Naive B cell (primary cell): ENCODE data around the gene DNAH7. TPM values are rescaled to one million over a fixed set of nuclear protein-coding genes. Genes with fewer than 3 reads are reported as not detected.
A peak's percentile ranks its signal among the peaks of the same experiment; 100 is the strongest.

Experiments used
- ATAC-seq, 2 donors: fragments of 150-1000 bp; cut with Tn5 transposase; 2 replicates each; pipeline ENCODE4 v1.10.0; 2021; ENCODE audit warnings: low read depth in 2 of 2, mild to moderate bottlenecking in 2 of 2, moderate library complexity in 2 of 2
- DNase-seq: peaks from one replicate; pipeline ENCODE4 v3.0.0; 2022
- H3K27ac Mint-ChIP-seq, 6 donors: one replicate each; pipeline ENCODE4 v1.8.0; 2020 to 2022; ENCODE audit warnings: mild to moderate bottlenecking in 6 of 6, mixed read lengths in 6 of 6, moderate library complexity in 5 of 6, inconsistent platforms in 2 of 6
- H3K27me3 Mint-ChIP-seq, 3 donors: one replicate each; pipeline ENCODE4 v1.8.0; 2021 to 2022; ENCODE audit warnings: mixed read lengths in 3 of 3, mild to moderate bottlenecking in 1 of 3
- H3K36me3 Mint-ChIP-seq, 2 donors: one replicate each; pipeline ENCODE4 v1.8.0; 2020 to 2022; ENCODE audit warnings: mixed read lengths in 2 of 2, inconsistent platforms in 1 of 2, mild to moderate bottlenecking in 1 of 2
- H3K4me1 Mint-ChIP-seq, 3 donors: one replicate each; pipeline ENCODE4 v1.8.0; 2020 to 2022; ENCODE audit warnings: mixed read lengths in 3 of 3, inconsistent platforms in 1 of 3, mild to moderate bottlenecking in 1 of 3, moderate library complexity in 1 of 3
- H3K4me3 Mint-ChIP-seq, 8 donors: one replicate each; pipeline ENCODE4 v1.8.0; 2020 to 2022; ENCODE audit warnings: mild to moderate bottlenecking in 8 of 8, mixed read lengths in 8 of 8, moderate library complexity in 8 of 8, inconsistent platforms in 2 of 8
- H3K9me3 Mint-ChIP-seq, 7 donors: one replicate each; pipeline ENCODE4 v1.8.0; 2020 to 2022; ENCODE audit warnings: mixed read lengths in 7 of 7, mild to moderate bottlenecking in 5 of 7, inconsistent platforms in 2 of 7, moderate library complexity in 1 of 7
- polyA plus RNA-seq, 6 donors: library from polyadenylated mRNA; unstranded; fragments of 300-500 nt; fragmentation: Illumina TruSeq; gene quantifications; one replicate each; pipeline ENCODE4 v1.2.3, GENCODE V29; 2021; ENCODE audit warnings: low read depth in 6 of 6

DNAH7 gene
- polyA plus RNA-seq, 6 donors from 2014 or later = 0.43 to 0.53 TPM; not detected in 4

DNA sequence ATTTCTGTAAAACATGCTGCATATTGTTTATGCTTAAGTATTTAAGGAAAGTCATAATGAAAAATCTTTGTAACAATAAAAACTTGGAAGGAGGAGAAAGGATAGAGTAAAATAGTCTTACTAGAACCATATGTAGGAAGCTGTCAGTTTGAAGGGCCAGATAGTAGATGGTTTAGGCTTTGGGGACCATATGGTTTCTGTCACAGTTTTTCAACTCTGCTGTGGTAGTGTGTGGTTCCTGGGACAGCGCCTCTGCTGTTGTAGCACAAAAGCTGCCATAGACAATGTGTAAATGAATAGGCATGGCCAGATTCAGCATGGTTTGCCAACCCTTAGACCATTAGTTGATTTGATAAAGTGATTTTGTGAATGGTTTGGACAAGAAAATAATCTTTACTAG is 336.1 kb downstream of the DNAH7 start:
- H3K4me1 Mint-ChIP-seq = peaks cover 0 to 6% (median 5%) of the 10 kb centered on the region in 3 donors
- DNase-seq = no peak
- H3K36me3 Mint-ChIP-seq = peaks cover 43 to 49% of the 10 kb centered on the region in 2 donors
- H3K27me3 Mint-ChIP-seq = no peaks in the 10 kb centered on the region
- no peak overlapping the region for H3K4me3 Mint-ChIP-seq
- peaks cover 0 to 5% (median 0%) of the 10 kb centered on the region in 7 donors for H3K9me3 Mint-ChIP-seq
- no peak for ATAC-seq
- peak overlapping the region in 1 of 6 donors; percentile 55 for H3K27ac Mint-ChIP-seq

DNA sequence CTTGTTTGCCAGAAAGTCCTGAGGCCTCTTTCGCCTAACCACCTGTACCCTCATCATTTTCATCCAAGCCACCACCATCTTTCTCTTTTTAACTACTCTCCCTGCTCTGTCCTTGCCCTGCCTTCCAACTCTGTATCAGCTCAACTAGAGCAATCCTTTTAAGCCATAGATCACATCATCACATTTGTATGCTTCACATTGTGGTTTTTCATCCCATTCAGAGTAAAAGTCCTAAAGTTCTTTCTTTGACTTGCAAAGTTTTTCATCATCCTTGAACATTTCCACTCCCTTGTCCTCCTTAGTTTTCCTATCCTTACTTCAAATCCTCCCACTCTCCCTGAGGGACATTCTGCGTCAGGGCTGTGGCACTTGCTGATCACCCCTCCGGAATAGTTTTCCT is 337.7 kb downstream of the DNAH7 start:
- H3K27ac Mint-ChIP-seq = peak overlapping the region in 4 of 6 donors; percentile 0 to 39 (median 12)
- ATAC-seq (no peak), DNase-seq (no peak)
- H3K4me1 Mint-ChIP-seq = peaks cover 0 to 6% (median 5%) of the 10 kb centered on the region in 3 donors
- no peaks in the 10 kb centered on the region for H3K27me3 Mint-ChIP-seq
- peaks cover 0 to 5% (median 0%) of the 10 kb centered on the region in 7 donors for H3K9me3 Mint-ChIP-seq
- H3K4me3 Mint-ChIP-seq = peak overlapping the region in 1 of 8 donors; percentile 17
- H3K36me3 Mint-ChIP-seq = peaks cover 43 to 47% of the 10 kb centered on the region in 2 donors

DNA sequence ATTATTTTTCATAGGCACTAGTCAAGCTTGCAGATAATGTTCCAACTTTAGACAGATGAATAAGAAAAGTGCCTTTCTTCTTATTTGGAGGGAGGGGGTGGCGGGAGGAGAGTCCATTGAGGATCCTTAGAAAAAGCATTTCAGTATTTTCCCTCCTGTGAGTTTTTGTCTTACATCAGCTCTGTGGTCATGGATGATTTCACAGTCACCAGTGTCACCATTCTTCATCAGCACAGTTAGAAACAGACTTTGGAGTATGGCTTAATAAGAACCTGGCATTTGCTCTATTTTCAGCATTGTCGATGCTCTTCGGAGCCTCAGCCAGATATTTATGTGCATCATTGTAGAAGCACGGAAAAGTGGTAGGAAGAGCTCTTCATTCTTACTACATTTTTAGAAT is 341.5 kb downstream of the DNAH7 start:
- Mint-ChIP-seq H3K27me3 (no peaks in the 10 kb centered on the region), H3K27ac (no peak overlapping the region), H3K4me1 (peaks cover 0 to 6% (median 5%) of the 10 kb centered on the region in 3 donors), H3K4me3 (no peak overlapping the region), H3K36me3 (peaks cover 31 to 34% of the 10 kb centered on the region in 2 donors), H3K9me3 (peaks cover 0 to 5% (median 0%) of the 10 kb centered on the region in 7 donors)
- ATAC-seq (no peak), DNase-seq (no peak)

DNA sequence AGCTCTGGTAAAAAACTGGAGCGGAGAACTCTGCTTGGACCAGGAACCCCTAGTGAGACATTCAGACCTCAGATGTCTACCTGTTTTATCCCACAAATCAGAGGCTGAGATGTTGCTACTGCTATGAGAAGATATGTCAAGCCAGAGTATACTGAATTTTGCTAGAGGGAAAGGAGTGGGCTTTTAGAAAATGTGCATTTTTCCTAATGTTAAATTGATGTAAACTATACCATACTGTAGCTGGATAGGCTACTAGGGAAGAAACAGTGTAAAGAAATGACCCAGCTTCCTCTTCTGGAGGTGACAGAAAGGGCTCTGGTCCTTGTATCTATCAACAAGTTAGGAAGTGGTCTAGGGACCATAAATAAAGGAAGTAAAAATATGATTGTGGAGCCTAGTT is 346.6 kb downstream of the DNAH7 start:
- peaks cover 0 to 7% (median 0%) of the 10 kb centered on the region in 3 donors for H3K4me1 Mint-ChIP-seq
- H3K27ac Mint-ChIP-seq = no peak overlapping the region
- DNase-seq (no peak), ATAC-seq (no peak)
- no peak overlapping the region for H3K4me3 Mint-ChIP-seq
- peaks cover 0 to 4% (median 0%) of the 10 kb centered on the region in 7 donors for H3K9me3 Mint-ChIP-seq
- H3K36me3 Mint-ChIP-seq = peaks cover 20 to 28% of the 10 kb centered on the region in 2 donors
- H3K27me3 Mint-ChIP-seq = no peaks in the 10 kb centered on the region

DNA sequence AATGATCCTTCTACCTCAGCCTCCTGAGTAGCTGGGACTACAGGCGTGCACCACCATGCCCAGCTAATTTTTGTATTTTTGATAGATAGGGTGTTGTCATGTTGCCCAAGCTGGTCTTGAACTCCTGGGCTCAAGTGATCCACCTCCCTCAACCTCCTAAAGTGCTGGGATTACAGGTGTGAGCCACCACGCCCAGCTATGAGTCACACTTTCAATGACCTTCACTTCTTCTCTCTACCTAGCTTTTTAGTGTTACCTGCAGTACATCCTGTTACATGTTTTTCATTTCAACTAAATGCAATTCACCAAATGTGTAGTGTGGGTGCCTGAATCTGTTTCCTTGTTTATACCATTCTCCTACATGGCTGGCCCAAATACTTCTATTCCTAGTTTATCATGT is 347.6 kb downstream of the DNAH7 start:
- Mint-ChIP-seq H3K36me3 (peaks cover 30 to 32% of the 10 kb centered on the region in 2 donors), H3K27ac (peak overlapping the region in 1 of 6 donors; percentile 71), H3K4me3 (no peak overlapping the region), H3K27me3 (no peaks in the 10 kb centered on the region), H3K9me3 (peaks cover 0 to 4% (median 0%) of the 10 kb centered on the region in 7 donors), H3K4me1 (peaks cover 0 to 7% (median 0%) of the 10 kb centered on the region in 3 donors)
- no peak for ATAC-seq
- no peak for DNase-seq

DNA sequence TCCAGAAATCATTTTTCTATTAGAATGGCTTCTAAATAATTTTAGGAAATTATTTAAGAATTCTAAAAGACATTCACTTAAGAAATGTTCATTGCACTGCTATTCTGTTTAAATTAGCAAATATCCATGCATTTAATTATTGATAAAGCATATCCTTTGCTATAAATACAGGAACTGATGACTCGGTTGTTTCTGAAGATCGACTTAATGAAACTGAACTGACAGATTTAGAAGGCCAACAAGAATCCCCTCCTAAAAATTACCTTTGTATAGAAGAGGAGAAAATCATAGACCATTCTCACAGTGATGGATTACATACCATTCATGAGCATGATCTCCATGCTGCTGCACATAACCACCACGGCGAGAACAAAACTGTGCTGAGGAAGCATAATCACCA is 352.2 kb downstream of the DNAH7 start:
- peak overlapping the region in 2 of 6 donors; percentile 22 to 34 for H3K27ac Mint-ChIP-seq
- H3K27me3 Mint-ChIP-seq = no peaks in the 10 kb centered on the region
- H3K4me1 Mint-ChIP-seq = peaks cover 11 to 19% (median 11%) of the 10 kb centered on the region in 3 donors
- no peak for DNase-seq
- peaks cover 0 to 4% (median 0%) of the 10 kb centered on the region in 7 donors for H3K9me3 Mint-ChIP-seq
- H3K36me3 Mint-ChIP-seq = peaks cover 40 to 41% of the 10 kb centered on the region in 2 donors
- no peak for ATAC-seq
- no peak overlapping the region for H3K4me3 Mint-ChIP-seq

DNA sequence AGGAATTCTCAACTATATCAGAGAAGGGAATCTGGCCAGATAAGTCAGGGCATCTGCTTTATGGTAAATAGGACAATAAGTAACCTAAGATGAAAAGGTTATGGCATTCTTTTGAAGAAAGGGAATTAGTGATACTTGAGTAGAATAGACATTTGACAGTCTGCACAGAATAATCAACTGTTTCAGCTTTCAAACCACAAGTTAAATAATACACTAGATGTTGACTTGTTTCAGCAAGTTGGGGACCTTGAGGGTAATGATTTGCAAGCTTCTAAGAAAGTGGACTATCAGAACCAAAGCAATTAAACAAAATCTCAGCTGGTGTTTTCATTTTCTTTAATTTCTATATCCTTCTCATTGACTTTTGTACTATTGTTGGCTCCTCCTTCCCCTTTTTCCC is 357.2 kb downstream of the DNAH7 start:
- H3K4me3 Mint-ChIP-seq = no peak overlapping the region
- peak overlapping the region in 1 of 6 donors; percentile 84 for H3K27ac Mint-ChIP-seq
- H3K9me3 Mint-ChIP-seq = no peaks in the 10 kb centered on the region

DNA sequence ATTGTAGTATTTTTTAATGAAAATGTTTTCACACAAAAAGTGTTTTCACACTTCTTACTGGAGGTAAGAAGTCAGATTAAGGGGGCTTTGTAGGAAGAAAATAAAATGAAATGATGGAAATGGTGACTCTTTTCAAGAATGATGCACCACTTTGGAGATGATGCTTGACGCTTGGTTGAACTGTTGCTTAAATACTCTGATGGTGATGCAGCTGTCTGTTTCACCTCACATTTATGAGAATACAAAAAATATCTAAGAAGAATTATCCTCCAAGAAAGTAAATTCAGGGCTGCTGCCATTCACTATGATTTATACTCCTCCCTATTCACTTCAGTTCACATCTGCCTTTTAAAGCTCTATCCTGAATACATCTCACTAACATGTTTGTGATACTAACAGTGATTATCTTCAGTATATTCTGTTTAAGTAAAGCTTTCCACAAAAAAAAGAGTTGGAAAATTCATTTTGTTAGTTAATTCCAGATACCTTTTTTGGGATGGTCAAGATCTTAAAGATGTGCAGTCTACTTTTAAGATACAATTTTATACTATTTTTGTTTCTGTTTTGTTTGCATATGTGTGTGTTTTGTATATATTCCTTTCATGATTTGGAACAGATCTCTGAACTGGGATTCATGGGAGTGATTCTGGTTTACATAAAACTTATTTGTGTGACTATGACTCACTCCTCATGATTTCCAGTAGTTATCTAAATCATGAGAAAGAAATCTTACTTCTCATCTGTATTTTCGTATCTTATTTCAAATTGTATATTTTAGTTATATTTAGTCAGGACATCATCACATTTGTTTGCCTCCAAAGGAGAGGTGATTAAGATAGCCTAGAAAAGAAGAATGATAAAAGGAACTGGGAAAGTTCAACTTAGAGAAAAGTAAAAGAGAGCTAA is 358.5 kb downstream of the DNAH7 start:
- peaks cover 28 to 35% of the 10 kb centered on the region in 2 donors for H3K36me3 Mint-ChIP-seq
- peak overlapping the region in 1 of 6 donors; percentile 23 for H3K27ac Mint-ChIP-seq
- ATAC-seq (no peak), DNase-seq (no peak)
- H3K9me3 Mint-ChIP-seq = no peaks in the 10 kb centered on the region
- H3K27me3 Mint-ChIP-seq = no peaks in the 10 kb centered on the region
- peaks cover 11 to 20% (median 18%) of the 10 kb centered on the region in 3 donors for H3K4me1 Mint-ChIP-seq
- no peak overlapping the region for H3K4me3 Mint-ChIP-seq

More for the DNA sequence above, 357.2 kb downstream of the DNAH7 start:
- H3K36me3 Mint-ChIP-seq = peaks cover 34 to 41% of the 10 kb centered on the region in 2 donors
- H3K4me1 Mint-ChIP-seq = peaks cover 11 to 20% (median 18%) of the 10 kb centered on the region in 3 donors
- ATAC-seq = no peak
- no peak for DNase-seq
- H3K27me3 Mint-ChIP-seq = no peaks in the 10 kb centered on the region

DNA sequence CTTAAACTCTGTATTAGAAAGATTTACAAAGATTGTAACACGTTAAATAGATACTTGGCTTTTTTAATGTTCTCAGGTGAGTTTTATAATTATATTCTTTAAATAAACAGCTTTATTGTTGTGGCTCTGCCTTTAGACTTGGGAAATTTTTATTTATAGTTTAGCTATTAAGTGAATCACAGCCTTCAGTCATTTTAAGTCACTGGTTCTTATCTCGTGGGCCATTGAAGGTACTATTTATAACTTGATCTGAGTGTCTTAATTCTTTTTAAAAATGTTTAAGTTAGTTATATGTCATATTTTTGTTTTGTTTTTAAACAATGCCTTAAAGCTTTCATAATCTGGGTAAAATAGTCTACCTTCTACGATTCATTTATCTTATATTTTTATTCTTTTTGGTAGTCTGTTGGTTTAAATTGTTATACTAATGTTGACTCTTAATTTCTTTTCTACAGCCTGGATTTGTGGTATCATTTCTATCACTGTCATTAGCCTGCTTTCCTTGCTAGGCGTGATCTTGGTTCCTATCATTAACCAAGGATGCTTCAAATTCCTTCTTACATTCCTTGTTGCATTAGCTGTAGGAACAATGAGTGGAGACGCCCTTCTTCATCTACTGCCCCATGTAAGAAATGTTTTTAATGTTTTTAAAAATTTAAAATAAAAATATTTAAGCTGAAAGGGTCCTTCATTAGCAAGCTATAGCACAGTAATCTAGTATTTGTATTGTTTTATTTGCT is 362.3 kb downstream of the DNAH7 start:
- Mint-ChIP-seq H3K27ac (no peak overlapping the region), H3K4me1 (peaks cover 3 to 11% (median 6%) of the 10 kb centered on the region in 3 donors), H3K9me3 (peaks cover 0 to 7% (median 2%) of the 10 kb centered on the region in 7 donors), H3K27me3 (no peaks in the 10 kb centered on the region), H3K36me3 (peaks cover 25 to 33% of the 10 kb centered on the region in 2 donors), H3K4me3 (no peak overlapping the region)
- DNase-seq = no peak
- no peak for ATAC-seq

DNA sequence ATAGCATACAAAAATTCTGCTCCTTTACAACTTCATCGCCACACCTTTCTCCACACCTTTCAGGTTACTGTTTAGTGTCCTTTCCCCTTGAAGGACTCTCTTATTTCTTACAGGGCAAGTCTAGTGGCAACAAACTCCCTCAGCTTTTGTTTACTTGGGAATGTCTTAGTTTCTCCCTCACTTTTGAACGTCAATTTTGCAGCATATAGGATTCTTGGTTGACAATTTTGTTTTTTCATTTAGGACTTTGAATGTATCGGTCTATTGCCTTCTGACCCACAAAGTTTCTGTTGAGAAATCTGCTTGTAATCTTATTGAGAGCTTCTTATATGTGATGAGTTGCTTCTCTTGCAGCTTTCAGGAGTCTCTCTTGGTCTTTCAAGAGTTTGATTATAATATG is 368.2 kb downstream of the DNAH7 start:
- Mint-ChIP-seq H3K27me3 (no peaks in the 10 kb centered on the region), H3K27ac (no peak overlapping the region), H3K4me3 (no peak overlapping the region), H3K36me3 (peaks cover 52 to 61% of the 10 kb centered on the region in 2 donors), H3K4me1 (peaks cover 16 to 33% (median 27%) of the 10 kb centered on the region in 3 donors), H3K9me3 (peaks cover 0 to 53% (median 40%) of the 10 kb centered on the region in 7 donors)
- no peak for DNase-seq
- no peak for ATAC-seq

DNA sequence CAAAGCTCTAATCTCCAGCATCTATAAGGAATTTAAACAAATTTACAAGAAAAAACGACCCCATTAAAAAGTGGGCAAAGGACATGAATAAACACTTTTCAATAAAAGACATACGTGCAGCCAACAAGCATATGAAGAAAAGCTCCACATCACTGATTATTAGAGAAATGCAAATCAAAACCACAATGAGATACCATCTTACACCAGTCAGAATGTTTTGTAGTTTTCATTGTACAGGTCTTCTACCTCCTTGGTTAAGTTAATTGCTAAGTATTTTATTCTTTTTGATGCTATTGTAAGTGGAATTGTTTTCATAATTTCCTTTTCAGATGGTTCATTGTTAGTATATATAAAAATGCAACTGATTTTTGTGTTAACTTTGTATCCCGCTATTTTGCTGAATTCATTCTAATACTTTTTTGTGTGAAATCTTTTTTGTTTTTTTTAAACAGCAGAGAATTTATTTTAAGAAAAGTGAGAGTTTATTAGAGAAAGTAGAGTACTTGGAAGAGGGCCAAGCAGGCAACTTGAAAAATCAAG is 370.9 kb downstream of the DNAH7 start:
- peaks cover 0 to 68% (median 53%) of the 10 kb centered on the region in 7 donors for H3K9me3 Mint-ChIP-seq
- no peak for DNase-seq
- peaks cover 35 to 51% (median 47%) of the 10 kb centered on the region in 3 donors for H3K4me1 Mint-ChIP-seq
- H3K27me3 Mint-ChIP-seq = no peaks in the 10 kb centered on the region
- no peak for ATAC-seq
- peak overlapping the region in 2 of 8 donors; percentile 0 to 39 for H3K4me3 Mint-ChIP-seq
- H3K36me3 Mint-ChIP-seq = peaks cover 71 to 73% of the 10 kb centered on the region in 2 donors
- H3K27ac Mint-ChIP-seq = peak overlapping the region in 1 of 6 donors; percentile 13

DNA sequence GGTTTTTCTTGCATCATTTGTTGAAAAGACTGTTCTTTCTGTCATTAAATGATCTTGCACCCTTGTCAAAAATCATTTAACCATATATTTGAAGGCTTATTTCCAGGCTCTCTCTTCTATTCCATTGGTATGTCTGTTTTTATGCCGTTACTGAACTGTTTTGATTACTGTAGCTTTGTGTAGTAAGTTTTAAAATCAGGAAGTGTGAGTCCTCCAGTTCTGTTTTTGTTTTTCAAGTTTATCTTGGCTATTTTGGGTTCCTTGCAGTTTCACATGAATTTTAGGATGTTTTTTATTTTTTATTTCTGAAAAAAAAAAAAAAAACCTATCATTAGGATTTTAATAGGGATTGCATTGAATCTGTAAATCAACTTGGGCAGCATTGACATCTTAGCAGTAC is 372.6 kb downstream of the DNAH7 start:
- no peak for ATAC-seq
- Mint-ChIP-seq H3K27ac (peak overlapping the region in 1 of 6 donors; percentile 48), H3K4me3 (peak overlapping the region in 5 of 8 donors; percentile 26 to 76 (median 39)), H3K4me1 (peaks cover 44 to 69% (median 62%) of the 10 kb centered on the region in 3 donors), H3K27me3 (no peaks in the 10 kb centered on the region), H3K9me3 (peaks cover 0 to 75% (median 60%) of the 10 kb centered on the region in 7 donors), H3K36me3 (peaks cover 69 to 72% of the 10 kb centered on the region in 2 donors)
- DNase-seq = no peak
